Mesothelial cell of epicardium (in vitro differentiated cells): Measurements from ENCODE around the gene CDKN2A. TPM values are rescaled to one million over a fixed set of nuclear protein-coding genes. Genes with fewer than 3 reads are reported as not detected.

Source experiments
- DNase-seq, 2 experiments: peaks; one replicate each; pipeline ENCODE4 v3.0.0; 2021; ENCODE audit warnings: low spot score in 2 of 2; ENCODE audit not compliant: unreplicated experiment in 2 of 2
- H3K27ac Mint-ChIP-seq: 2 replicates; pipeline ENCODE4 v1.8.0; 2021; ENCODE audit warnings: mixed read lengths
- H3K27me3 Mint-ChIP-seq: 2 replicates; pipeline ENCODE4 v1.8.0; 2021; ENCODE audit warnings: low read depth, mixed read lengths
- H3K36me3 Mint-ChIP-seq: 2 replicates; pipeline ENCODE4 v1.8.0; 2021; ENCODE audit warnings: mixed read lengths
- H3K4me1 Mint-ChIP-seq: 2 replicates; pipeline ENCODE4 v1.8.0; 2021; ENCODE audit warnings: mixed read lengths
- H3K4me3 Mint-ChIP-seq: 2 replicates; pipeline ENCODE4 v1.8.0; 2021; ENCODE audit warnings: mild to moderate bottlenecking, moderate library complexity, mixed read lengths
- H3K9me3 Mint-ChIP-seq: 2 replicates; pipeline ENCODE4 v1.8.0; 2021; ENCODE audit warnings: mixed read lengths
- total RNA-seq: library from RNA; stranded (reverse); gene quantifications from 3 replicates; pipeline ENCODE4 v1.2.1, GENCODE V29; 2021
- TF ChIP-seq, protein P1 (sequence below): fragments of 200-600 bp; sonication (generic); IDR thresholded peaks from one replicate; pipeline ENCODE4 v1.5.0; 2021; ENCODE audit warnings: antibody characterized with exemption; ENCODE audit not compliant: unreplicated experiment

CDKN2A gene
- total RNA-seq, 1 donor from 2014 or later: 86.1 TPM

DNA sequence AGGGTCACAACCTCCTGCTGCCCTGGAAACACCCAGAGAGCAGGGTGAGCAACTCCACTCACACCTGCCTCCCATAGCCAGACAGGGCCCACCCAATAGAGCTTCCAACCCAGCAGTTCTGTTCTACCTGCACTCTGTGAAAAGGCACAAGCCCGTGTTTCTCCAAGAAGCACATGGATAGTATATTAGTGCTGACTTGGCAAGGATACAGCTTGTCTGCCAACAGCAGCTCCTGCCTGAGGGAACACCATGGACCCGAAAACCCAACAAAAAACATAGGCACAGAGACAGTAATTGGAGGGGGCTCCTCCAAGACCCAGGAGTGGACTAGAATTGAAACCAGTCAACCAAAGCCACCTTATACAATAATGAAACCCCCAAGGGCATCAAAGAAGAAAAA lies 48.6 kb downstream of the CDKN2A start:
- DNase-seq: no peak
- no peak overlapping the region for H3K27ac Mint-ChIP-seq
- TF ChIP-seq, protein P1, sequence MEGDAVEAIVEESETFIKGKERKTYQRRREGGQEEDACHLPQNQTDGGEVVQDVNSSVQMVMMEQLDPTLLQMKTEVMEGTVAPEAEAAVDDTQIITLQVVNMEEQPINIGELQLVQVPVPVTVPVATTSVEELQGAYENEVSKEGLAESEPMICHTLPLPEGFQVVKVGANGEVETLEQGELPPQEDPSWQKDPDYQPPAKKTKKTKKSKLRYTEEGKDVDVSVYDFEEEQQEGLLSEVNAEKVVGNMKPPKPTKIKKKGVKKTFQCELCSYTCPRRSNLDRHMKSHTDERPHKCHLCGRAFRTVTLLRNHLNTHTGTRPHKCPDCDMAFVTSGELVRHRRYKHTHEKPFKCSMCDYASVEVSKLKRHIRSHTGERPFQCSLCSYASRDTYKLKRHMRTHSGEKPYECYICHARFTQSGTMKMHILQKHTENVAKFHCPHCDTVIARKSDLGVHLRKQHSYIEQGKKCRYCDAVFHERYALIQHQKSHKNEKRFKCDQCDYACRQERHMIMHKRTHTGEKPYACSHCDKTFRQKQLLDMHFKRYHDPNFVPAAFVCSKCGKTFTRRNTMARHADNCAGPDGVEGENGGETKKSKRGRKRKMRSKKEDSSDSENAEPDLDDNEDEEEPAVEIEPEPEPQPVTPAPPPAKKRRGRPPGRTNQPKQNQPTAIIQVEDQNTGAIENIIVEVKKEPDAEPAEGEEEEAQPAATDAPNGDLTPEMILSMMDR: no peak
- no peaks in the 10 kb centered on the region for H3K4me1 Mint-ChIP-seq
- H3K4me3 Mint-ChIP-seq: no peak overlapping the region
- H3K36me3 Mint-ChIP-seq: peaks cover 2% of the 10 kb centered on the region
- H3K9me3 Mint-ChIP-seq: peaks cover 21% of the 10 kb centered on the region
- peaks cover 4% of the 10 kb centered on the region for H3K27me3 Mint-ChIP-seq

DNA sequence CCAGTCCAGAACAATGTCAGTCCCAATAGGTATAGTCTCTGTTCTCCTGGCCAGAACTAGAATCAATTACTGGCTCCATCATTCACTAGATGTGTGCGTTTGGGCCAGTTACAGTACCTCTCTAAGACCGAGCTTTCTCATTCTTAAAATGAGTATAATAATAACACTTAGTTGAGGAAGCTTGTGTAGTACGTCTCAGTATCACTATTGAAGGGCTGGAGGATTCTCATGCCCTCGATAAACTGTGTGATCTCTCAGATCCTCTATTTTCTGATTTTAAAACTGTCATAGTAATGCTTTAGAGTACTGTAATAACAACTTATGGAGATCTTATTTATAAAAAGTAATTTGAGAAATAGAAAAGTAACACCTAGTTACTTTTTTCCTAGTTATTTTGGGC lies 50.7 kb downstream of the CDKN2A start:
- TF ChIP-seq, protein P1: no peak
- Mint-ChIP-seq H3K36me3 (peaks cover 2% of the 10 kb centered on the region), H3K27me3 (peaks cover 4% of the 10 kb centered on the region), H3K4me1 (no peaks in the 10 kb centered on the region), H3K27ac (no peak overlapping the region), H3K9me3 (peaks cover 21% of the 10 kb centered on the region), H3K4me3 (no peak overlapping the region)
- no peak for DNase-seq

DNA sequence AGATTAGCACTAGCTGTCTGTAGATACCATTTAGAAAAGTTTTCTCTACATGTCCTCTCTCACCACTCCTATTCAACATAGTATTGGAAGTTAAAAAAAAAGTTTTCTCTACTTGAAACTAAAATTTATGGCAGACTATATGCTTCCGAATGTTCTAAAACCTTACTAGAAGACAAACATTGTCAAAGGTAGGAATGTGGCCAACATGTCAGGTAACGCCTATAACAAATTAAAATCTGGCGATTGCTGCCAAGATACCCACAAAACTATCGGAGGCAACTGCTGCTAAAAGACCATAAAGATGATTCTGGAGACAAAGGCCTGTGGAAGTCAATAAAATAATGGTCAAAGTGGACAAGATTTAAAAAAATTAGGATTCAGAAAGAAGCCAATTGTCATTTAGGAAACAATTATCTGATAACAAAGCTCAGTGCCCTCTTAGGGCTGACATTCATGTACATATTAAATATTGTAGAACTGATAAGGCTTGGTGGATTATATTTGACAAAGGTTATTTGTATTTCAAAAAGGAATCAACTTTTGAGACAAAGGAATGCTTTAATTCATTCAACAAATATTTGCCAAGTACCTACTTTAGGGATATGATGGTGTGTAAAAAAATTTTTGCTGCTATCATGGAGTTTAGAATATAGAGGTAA lies 52.7 kb downstream of the CDKN2A start:
- Mint-ChIP-seq H3K4me1 (no peaks in the 10 kb centered on the region), H3K27ac (no peak overlapping the region), H3K4me3 (no peak overlapping the region), H3K27me3 (peaks cover 4% of the 10 kb centered on the region), H3K36me3 (peaks cover 2% of the 10 kb centered on the region), H3K9me3 (peaks cover 5% of the 10 kb centered on the region)
- TF ChIP-seq, protein P1: no peak
- no peak for DNase-seq

DNA sequence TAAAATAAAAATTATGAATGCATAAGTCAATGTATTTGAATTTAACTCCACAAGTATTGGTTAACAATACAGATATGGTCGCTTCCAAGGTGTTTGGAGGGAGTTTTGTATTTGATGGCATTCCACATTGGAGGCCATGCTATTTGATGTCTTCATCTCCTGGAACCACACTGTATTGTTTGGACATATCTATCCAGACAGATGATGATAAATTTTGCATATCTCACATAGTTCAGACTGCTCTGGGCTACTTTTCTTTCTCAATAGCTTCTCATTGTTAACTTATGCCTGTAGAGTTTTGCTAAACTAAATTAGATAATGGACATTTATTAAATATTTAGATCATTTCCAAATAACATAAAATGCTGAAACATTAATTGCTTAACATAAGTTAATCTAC lies 58.0 kb downstream of the CDKN2A start:
- TF ChIP-seq, protein P1: no peak
- Mint-ChIP-seq H3K27ac (no peak overlapping the region), H3K4me3 (no peak overlapping the region), H3K9me3 (no peaks in the 10 kb centered on the region), H3K36me3 (peaks cover 21% of the 10 kb centered on the region), H3K27me3 (no peaks in the 10 kb centered on the region), H3K4me1 (peaks cover 6% of the 10 kb centered on the region)
- DNase-seq: no peak

DNA sequence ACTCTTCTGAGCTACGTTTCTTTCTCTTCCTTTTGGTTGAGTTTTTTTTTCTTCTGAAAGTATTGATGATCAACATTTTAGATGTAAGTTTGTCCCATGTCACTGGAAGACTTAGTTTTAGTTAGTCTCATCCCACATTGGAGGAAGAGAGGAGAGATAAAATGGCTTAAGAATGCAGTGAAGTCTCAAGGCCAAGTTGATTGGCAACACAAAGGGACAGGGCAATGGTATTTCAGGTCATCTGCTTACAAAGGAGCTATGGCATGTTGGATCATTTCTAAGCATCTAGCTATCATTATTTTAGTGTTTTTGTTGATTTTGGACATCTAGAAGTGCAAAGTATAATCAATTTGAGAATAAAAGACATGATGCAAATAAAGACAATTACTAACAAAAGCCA lies 58.6 kb downstream of the CDKN2A start:
- Mint-ChIP-seq H3K4me1 (peaks cover 6% of the 10 kb centered on the region), H3K27me3 (no peaks in the 10 kb centered on the region), H3K9me3 (no peaks in the 10 kb centered on the region), H3K27ac (no peak overlapping the region), H3K36me3 (peaks cover 25% of the 10 kb centered on the region), H3K4me3 (no peak overlapping the region)
- TF ChIP-seq, protein P1: no peak
- no peak for DNase-seq

DNA sequence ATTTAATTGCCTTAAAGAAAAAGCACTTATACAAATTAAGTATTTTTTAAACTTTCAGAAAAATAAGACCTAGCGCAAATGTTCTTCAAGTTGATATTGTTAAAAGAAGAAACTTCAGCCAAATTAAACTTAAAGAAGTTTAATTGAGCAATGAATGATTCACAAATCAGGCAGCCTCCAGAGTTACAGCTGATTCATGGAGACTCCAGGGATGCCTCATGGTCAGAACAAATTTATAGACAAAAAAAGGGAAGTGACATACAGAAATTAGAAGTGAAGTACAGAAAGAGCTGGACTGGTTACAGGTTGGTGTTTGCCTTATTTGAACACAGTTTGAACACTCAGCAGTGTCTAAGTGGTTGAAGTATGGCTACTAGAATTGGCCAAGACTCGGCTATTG lies 60.3 kb downstream of the CDKN2A start:
- Mint-ChIP-seq H3K4me1 (peaks cover 6% of the 10 kb centered on the region), H3K9me3 (no peaks in the 10 kb centered on the region), H3K36me3 (peaks cover 29% of the 10 kb centered on the region), H3K4me3 (no peak overlapping the region), H3K27ac (no peak overlapping the region), H3K27me3 (no peaks in the 10 kb centered on the region)
- DNase-seq: no peak
- TF ChIP-seq, protein P1: no peak
